Bronchial smooth muscle cell (primary cell): ENCODE results near the gene PNO1. TPM values are rescaled to one million over a fixed set of nuclear protein-coding genes. Genes with fewer than 3 reads are reported as not detected.

Experiments used
- total RNA-seq: library from RNA; depleted of rRNA; stranded (reverse); fragments of >200 nt; gene quantifications from 2 replicates; pipeline ENCODE4 v1.2.1, GENCODE V29; 2014

PNO1 gene
- total RNA-seq, result 3.5 and 4.3 TPM in 2 replicates

DNA sequence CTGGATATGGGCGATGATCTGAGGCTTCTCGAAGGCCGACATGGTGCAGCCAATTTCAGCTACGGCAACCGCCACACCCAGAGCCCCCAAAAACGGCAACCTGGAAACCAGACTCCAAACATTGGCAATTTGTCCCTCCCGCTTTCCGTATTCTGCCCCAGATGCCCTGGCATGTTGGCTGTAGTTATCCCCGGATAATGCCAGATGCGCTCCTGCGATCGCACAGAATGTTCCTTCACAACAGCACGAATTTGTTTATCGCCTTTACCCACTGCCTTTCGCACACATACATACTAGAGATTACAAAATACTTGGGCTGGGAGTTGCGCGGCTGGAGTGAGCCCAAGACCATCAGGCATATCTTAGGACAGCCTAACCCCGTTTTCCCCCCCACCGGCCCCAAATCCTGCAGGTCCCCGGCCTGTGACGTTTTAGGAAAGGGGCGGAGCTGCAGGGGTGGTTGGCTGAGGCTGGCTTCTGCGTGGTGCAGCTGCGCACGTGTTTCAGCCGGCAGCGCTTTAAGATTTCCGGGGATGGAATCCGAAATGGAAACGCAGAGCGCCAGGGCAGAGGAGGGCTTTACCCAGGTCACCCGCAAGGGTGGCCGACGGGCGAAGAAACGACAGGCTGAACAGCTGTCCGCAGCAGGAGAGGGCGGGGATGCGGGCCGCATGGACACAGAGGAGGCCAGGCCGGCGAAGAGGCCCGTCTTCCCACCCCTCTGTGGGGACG is at the start of gene PNO1:
PNO1 (plus strand) TSS at position 487 of the 732 bp plus-strand sequence; CDS start at position 534, 47 bp downstream.

Other genes with a start within 250 kb of the PNO1 start
- 7.1 and 10.7 TPM in 2 replicates for gene C1D, start 94.9 kb upstream of the PNO1 start, total RNA-seq
- 6.9 and 12.9 TPM in 2 replicates for gene PPP3R1, start 94.6 kb downstream of the PNO1 start, total RNA-seq
- gene CNRIP1, start 162.1 kb downstream of the PNO1 start, total RNA-seq, result 17.2 and 18.0 TPM in 2 replicates
- gene PLEK, start 207.4 kb downstream of the PNO1 start, total RNA-seq, result not detected in 2 replicates